GM19395 (cell line): ENCODE data around the gene RPA3.
"Not testable (repeated sequence)": the region's sequence is repeated elsewhere in the genome, so short reads cannot be mapped to it uniquely, and the experiment has no call there.

Source experiments
- ATAC-seq: cut with Tn5 transposase; IDR thresholded peaks from one replicate; pipeline ENCODE4 v1.9.1; 2021; ENCODE audit warnings: mild to moderate bottlenecking, moderate library complexity; ENCODE audit not compliant: unreplicated experiment

The RPA3 gene

DNA sequence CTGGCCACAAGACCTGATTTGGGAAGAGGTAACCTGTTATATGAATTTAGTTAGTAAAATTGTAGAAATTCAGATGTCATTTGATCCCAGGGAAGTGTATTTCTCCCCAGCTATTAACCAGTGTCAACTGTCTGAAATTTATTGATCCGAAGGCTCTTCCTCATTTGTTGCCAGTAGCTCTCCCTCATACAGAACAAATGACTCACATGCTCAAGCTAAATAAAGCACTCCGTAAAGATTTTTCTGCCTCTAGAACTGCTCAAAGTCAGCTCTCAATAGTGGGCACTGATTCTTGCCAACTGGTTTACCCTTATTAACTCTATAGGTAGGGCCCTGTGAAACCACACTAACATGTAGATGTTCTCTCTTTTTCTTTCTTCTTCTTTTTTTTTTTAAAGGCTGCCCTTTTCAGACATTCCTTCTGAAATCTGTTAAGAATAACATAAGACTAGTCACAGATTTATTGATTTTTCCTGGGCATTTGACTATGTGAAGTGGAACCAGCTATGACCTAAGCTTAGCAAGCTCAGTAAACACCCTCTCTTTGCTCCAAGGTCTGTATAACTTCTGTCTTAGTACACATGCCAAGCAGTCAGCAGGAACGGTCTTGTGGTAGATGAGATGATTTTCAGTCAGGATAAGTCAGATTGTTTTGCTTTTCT, 21.8 kb downstream of the RPA3 start:
- ATAC-seq: no peak

DNA sequence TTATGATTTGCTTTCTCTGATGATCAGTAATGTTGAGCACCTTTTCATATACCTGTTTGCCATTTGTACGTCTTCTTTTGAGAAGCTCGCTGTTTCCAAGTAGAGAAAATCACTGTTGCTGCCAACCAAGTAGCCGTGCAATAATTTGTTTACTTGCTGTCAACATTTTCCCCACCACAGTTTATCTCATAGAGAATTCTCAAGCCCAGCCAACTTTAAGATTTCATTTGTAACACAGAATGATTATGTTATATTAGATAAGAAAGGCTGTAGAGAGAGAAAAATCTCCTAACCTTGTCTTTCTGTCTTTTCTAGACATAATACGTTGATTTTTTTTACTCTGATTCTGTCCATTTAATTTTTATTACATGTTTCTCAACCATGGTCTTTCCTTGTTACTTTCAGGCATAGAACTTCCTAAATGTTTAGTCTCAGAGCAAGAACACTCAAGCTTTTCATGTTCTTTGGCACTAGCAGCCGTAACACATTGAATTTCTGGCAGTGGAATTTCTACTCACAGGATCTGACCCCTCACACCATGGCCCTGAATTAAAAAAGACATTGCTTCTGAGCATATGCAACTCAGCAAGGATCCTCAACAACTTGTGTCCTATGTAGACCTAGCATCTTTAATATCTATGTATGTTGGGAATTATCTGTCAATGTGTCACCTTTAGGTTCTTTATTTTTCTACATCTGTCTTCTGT, 23.1 kb downstream of the RPA3 start:
- ATAC-seq: no peak

DNA sequence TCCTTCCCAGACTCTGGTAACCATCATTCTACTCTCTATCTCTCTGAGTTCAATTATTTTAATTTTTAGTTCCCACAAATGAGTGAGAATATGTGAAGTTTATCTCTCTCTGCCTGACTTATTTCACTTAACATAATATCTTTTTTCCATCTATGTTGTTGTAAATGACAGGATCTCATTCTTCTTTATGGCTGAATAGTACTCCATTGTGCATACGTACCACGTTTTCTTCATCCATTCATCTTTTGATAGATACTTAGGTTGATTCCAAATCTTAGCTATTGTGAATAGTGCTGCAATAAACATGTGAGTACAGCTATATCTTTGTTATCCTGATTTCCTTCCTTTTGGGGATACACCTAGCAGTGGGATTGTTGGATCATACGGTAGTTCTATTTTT, 23.9 kb downstream of the RPA3 start:
- ATAC-seq: no peak

- no peak for ATAC-seq
Measured at GRCh38 chr7:7693881-7694280, 24.5 kb downstream of the RPA3 start.

- no peak for ATAC-seq
Measured at GRCh38 chr7:7688956-7689355, 29.5 kb downstream of the RPA3 start.

GRCh38 chr7:7688310-7688709, 30.1 kb downstream of the RPA3 start:
- ATAC-seq: no peak

DNA sequence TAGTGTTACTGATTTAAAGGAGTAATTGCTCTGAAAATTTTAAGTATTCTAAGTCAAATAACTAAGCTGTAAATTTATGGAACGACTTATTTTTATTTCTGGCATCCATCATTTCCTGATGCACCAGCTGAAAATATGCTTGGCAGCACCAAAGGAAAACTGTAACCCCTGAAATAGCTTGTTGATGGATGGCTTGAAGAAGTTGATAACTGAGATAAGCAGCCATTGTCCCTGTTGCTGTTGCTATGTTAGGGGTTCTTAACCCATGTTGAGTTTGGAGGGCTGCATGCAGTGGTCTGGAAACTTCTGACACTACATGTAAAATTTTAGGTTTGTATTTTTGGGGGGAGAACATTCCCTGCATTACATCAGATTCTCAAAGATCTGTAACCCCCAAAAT, 30.6 kb downstream of the RPA3 start:
- ATAC-seq: no peak

DNA sequence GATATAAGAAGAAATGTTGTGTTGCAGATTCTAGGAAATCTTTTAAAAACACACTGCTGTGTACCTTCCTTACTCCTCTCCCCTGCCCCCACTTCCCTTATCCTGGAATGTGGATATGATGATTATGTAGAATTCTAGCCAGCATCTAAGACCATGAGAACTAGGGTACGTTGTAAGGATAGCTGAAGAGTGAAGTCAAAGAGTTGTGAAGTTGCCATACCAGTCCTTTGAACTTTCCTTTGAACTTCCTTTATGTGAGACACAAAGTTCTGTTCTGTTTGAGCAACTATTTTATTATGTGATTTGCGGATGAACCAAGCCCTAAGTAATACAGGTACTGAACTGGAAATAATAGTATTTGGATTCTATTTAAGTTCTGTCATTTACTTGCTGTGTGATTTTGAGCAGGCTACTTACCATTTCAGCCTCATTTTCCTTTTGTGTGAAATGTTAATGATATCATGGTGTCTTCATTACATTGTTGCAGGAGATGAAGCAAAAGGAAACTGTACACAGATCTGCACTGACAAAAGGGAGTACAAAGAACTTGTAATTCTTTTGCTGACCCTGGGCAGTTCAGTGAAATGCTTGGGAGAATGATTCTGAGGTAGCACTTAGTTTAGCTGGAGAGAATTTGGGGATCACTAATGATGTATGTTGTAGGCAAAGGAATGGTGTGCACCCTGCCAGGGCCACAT, 31.4 kb downstream of the RPA3 start:
- no peak for ATAC-seq

GRCh38 chr7:7682861-7683260, 35.5 kb downstream of the RPA3 start:
- ATAC-seq: no peak

DNA sequence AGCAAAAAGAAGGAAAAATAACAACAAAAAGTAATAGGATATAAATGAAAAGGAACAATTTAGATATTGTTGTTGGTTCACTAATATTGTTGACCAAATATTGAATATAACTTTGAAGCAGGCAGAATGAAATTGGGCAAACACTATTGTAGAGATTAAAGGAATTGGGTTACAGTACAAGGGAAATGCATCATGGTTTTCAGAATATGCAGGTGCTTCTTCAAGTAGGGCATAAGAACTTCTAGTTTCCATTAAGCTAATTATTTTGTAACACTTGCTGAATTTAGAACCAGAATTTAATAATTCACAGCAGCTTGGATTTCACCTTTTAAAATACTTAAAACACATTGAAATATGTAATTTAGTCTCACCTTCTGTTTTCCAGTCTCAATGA, 36.5 kb downstream of the RPA3 start:
- ATAC-seq: no peak

- ATAC-seq: peak; percentile 85
Measured at GRCh38 chr7:7681191-7681935, 37.0 kb downstream of the RPA3 start.

DNA sequence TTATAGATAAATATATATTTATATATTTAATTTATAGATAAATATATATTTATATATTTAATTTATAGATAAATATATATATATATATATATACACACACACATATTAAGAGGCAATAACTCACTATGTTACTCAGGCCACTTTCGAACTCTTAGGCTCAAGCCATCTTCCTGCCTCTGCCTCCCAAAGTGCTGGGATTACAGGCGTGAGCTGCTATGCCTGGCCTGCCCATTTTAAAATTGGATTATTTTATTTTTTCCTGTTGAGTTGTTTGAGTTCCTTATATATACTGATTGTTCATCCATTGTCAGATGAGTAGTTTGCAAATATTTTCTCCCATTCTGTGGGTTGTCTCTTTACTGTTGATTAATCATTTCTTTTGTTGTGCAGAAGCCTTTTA, 38.8 kb downstream of the RPA3 start:
- not testable (repeated sequence) for ATAC-seq

DNA sequence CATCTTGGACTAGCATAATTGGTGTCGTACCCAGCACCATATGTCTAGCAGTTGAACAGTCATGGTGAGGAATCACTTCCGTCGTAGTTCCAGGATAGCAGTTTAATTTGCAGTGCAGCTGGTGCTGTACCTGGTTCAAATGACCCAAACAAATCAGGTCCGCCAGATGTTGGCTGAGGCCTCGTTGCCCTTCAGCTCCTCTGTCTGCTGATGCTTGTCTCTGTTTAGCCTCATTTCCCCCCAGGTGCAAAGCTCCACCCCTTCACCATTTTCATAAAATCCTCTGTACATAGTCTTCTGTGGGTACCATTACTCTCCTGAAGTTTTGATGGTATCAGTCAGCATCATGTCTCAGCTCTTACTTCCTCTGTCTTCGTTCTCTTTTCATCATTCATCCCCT, 42.7 kb downstream of the RPA3 start:
- no peak for ATAC-seq

DNA sequence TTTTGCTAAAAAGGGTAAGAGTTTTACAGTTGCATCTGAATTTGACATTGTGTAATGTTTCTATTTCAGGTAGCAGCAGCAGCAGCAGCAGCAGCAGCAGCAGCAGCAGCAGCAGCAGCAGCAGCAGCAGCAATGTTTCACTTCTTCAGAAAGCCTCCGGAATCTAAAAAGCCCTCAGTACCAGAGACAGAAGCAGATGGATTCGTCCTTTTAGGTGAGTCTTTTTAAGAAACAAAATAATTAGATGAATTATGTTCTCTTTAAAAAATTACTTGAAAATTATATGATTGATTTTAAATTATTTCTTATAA, 45.2 kb downstream of the RPA3 start:
- no peak for ATAC-seq

- ATAC-seq: no peak
Measured at GRCh38 chr7:7672545-7673239, 45.7 kb downstream of the RPA3 start.

DNA sequence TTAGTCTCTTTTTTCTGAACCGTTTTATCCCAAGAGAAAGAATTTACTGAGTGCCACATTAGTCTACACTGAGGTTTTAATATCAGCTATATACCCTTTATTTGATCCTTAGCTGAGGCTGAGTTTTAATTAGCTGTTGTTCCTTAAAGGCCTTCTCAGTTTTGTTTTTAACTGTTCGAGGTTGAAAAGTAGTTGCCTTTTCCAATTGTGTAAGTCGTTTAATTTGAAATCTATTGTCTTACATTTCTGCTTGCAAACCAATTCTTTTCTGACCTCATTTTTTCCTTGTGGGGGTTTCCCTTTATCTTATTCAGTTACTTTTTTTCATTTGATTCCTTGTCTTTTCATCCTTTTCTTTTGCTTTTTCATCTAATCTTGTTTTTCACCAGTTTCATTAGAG, 47.0 kb downstream of the RPA3 start:
- no peak for ATAC-seq

DNA sequence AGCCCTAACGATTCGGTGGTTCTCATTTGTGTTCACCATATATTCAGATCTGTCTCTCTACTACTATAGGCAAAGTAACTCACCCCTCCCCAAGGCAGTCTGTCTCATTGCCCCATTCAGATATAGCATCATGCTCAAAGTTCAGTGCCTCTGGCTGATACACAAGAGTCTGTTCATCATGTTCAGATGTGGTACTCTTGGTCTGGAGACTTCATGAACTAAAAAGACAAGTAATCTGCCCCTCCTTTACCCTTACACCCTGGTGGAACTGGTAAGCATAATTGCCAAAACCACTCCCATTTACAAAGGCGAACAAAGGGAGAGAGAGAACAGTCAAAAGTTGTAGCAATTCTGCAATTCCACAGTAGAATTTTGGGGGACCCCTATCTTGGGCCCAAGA, 47.9 kb downstream of the RPA3 start:
- ATAC-seq: no peak

DNA sequence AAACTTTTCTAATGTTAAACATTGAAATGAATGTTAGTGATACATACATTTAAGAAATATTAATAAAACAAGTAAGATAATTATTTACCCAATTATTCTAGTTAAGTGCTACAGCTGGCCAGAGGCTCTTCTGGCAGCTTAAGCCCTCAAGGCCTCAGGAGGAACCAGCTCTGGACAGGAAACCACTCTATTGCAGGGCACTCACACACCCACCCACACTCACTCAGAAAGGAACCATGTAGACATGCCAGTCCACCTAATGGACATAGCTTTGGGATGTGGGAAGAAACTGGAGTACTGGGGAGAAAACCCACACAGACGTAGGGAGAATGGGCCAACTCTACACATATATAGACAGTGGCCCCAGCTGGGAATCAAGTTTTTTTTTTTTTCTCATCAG, 49.7 kb downstream of the RPA3 start:
- no peak for ATAC-seq

DNA sequence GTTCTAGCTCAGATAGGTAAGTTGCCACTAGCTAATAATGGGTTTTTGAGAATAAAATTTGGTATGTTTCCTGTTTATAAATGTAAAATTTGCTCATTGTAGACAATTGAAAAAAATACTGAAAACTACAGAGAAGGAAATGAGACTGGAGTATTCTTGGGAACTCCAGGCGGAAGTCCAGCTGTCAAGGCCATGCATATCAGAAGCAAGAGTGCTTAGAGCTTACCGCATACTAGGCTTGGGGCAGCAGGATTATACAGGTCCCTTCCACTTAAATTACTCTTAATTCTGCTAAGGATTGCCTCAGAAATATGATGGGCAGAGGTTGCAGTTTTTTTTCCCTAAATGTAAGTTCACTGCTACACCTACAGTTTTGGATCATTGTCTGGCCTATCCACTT, 51.2 kb downstream of the RPA3 start:
- no peak for ATAC-seq

DNA sequence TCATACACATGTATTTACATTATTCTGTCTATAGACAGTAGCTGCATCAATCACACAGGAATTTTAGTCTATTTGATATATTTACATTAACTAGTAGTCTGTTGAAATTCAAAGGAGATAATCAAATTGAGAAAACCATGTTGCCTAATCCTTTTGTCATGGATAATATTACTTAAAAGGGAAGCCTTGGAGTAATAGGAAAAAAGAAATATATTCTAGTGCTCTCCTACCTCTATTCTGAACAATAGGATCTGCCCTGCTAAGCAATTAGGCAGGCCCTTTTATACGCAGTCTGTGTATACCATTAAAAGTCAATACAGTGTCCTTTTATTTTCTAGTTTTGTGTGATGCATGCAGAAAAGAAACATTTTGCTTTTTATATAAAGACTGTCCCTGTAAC, 53.4 kb downstream of the RPA3 start:
- ATAC-seq: no peak

DNA sequence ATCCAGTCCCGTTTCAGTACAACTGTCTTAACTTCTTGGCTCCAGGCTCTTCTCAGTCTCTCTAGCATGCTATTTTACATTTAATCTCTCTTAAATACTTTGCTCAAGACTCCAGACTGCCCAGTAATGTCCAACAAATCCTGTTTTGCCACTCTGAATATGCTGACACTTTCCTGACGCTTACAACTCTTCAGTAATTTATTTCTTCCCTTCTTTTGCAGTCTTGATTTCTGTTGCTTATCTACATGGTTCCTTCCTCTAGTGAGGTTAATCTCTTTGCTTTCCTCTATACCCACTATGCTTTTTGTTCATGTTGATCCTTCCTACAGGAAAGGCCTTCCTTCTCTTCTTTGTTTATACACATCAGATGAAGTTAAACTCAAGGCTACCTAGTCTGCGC, 54.1 kb downstream of the RPA3 start:
- no peak for ATAC-seq
